DMS153 treated with DMSO at 0.1 percent for 48 hours (cell line): ENCODE measurements around the gene EIF4E2.
"Not testable (repeated sequence)": the region's sequence is repeated elsewhere in the genome, so short reads cannot be mapped to it uniquely, and the experiment has no call there.

ENCODE experiments used
- DNase-seq: peaks from one replicate; lab custom pipeline; 2025; ENCODE audit not compliant: unreplicated experiment; lab: John Stamatoyannopoulos, UW

Gene EIF4E2

DNA sequence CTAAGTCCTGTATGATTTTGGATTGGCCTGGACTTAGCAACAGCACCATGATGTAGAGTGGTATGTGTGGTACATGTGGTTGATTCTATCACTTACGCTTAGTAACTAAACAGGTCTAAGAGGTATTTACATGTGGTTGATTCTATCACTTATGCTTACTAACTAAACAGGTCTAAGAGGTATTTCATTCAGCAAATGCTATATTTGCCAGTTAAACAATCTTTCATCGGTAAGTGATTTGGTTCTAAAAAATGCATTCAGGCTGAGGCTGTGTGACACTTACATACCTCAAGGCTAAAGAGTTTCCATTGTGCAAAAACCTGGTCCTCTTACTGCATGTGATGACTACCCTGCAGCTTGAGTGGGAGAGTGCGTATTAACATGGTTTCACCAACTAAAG, 13.1 kb downstream of the EIF4E2 start:
- no peak for DNase-seq

GRCh38 chr2:232567721-232568120, 17.2 kb downstream of the EIF4E2 start:
- DNase-seq, result no peak

GRCh38 chr2:232568161-232568560, 17.7 kb downstream of the EIF4E2 start:
- no peak for DNase-seq

DNA sequence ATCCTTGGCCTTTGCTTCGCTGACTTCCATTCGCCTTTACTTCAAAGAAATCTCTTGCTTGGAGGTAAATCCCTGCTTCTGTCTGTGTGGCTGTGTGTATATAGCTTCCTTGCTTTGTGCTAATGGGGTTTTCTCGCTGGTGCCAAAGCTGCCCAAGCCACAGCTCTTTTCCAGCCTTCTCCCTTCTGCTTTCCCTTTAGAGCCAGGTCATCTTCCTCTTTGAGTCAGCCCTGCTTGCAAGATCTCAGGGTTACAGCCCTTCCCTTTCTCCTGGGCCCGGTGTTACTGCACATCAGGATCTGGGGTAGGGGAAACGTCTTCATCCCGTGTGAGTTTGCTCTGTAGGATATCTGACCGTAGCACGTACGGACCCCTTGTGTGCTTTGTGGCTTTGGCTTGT, 19.1 kb downstream of the EIF4E2 start:
- no peak for DNase-seq

DNA sequence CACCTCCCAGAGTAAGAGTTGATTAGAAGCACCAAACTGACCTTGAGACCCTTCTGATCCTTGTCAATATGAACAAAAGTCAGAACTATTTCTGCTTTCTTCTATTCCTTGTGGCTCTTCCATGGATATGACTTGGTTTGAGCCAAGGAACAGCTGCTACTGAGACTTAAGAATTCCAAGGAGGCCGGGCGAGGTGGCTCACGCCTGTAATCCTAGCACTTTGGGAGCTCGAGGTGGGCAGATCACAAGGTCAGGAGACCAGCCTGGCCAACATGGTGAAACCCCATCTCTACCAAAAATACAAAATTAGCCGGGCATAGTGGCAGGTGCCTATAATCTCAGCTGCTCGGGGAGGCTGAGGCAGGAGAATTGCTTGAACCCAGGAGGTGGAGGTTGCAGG, 20.0 kb downstream of the EIF4E2 start:
- DNase-seq, result not testable (repeated sequence)

DNA sequence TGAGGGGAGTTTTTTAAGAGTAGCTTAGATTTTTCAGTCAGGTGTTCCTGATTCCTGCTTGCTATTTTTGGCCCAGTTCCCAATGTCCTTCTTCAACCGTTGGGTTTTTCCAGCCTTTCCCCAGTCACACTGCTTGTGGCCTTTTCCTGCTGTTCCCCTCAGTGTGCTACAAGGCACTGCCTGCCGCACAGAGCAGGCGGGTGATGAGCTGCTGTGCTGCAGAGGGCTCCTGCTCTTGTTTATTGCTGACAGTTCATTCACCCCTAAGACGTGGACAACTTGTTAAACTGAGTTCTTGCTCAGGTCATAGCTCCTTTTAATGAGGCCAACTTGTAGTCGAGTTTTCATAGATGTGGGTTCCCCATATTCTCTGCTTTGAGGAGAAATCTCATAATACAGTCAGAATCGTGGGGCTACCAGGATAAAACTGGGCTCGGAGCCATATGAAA, 20.6 kb downstream of the EIF4E2 start:
- no peak for DNase-seq

DNA sequence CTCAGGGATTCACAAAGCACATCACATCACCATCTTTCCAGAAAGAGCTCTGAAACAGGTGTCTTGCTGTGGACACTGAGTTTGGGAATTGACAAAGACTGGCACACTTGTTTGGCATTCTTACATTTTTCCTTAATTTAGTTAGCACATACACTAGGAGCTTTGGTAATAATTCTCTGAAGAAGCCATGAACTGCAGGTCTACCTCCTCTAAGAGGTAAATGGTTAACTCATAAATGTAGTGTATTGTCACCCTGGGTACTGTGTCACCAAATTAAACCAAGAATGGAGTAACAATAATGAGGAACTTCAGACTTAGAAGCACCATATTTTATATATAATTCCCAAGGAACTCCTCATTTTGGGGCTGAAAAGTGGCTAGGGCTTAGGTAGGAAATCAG, 22.6 kb downstream of the EIF4E2 start:
- DNase-seq, result no peak

GRCh38 chr2:232573771-232574435, 23.4 kb downstream of the EIF4E2 start:
- no peak for DNase-seq

DNA sequence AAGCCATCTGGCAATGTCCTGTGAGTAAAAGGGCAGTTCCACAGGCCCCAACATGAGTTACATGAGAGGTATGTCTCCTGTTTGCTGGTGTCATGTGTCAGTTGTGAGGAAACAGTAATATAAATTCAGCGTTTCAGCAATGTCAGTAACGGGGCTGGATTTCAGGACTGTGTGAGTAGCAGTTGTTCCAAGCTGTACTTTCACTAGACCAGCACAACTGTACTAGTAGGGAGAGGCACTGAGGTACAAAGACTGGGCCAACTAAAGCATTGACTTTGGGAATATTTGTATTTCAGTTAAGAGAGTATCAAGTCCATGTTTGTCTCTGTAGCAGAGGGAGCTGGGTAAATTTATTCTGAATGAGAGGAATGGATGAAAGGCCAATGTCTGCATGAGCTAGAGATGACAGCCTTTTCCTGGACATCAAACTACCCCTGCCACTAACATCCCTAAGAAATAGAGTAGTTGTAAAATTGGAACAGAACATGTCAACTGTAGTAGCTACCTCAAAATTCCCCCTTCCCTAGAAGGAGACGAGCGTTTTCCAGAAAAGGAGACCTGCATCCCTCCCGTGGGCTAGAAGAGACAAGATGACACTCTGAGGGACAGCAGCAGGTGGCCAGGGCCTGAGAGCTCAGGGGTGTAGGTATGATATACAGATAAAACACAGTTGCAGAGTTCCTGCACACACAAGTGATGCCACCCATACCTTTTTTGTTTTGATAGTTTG, 24.4 kb downstream of the EIF4E2 start:
- DNase-seq, result no peak

DNA sequence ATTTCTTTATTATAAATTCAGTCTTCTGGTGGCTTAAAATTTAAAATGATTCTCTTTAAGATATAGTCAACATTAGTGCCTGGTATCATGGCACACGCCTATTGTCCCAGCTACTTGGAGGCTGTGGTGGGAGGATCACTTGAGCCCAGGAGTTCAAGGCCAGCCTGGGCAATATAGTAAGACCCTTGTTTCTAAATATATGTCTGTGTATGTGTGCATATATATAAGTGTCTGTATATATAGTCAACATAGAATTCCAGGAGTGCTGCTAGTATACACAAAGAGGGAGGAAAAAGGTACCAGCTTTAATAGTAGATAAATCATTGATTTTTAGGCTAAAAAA, 24.9 kb downstream of the EIF4E2 start:
- DNase-seq, result no peak

DNA sequence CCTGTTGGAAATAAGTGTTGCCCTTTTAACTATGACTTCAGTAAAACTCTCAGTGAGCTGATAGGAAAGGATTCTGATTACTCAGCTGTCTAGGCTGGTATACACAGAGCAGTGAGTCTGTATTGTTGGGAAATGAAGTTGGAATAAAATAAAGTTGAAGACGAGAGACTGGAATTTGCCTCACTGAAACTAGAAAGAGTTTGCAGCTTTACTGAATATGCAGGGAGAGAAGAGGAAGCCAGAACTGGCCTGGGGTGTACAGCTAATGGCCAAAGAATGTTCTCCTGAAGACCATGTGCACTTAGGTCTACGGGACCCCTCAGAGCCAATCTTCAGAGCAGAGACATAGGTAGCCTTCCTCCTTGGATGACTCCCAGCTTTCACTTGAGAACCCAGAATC, 26.5 kb downstream of the EIF4E2 start:
- no peak for DNase-seq

GRCh38 chr2:232577841-232578240, 27.4 kb downstream of the EIF4E2 start:
- no peak for DNase-seq

- no peak for DNase-seq
These were observed 28.1 kb downstream of the EIF4E2 start for GRCh38 chr2:232578626-232579025.

GRCh38 chr2:232580648-232580981, 30.1 kb downstream of the EIF4E2 start:
- DNase-seq, result no peak

- DNase-seq, result no peak
These were observed 31.2 kb downstream of the EIF4E2 start for GRCh38 chr2:232581725-232582124.

GRCh38 chr2:232584238-232584637, 33.7 kb downstream of the EIF4E2 start:
- DNase-seq, result peak; percentile 8

DNA sequence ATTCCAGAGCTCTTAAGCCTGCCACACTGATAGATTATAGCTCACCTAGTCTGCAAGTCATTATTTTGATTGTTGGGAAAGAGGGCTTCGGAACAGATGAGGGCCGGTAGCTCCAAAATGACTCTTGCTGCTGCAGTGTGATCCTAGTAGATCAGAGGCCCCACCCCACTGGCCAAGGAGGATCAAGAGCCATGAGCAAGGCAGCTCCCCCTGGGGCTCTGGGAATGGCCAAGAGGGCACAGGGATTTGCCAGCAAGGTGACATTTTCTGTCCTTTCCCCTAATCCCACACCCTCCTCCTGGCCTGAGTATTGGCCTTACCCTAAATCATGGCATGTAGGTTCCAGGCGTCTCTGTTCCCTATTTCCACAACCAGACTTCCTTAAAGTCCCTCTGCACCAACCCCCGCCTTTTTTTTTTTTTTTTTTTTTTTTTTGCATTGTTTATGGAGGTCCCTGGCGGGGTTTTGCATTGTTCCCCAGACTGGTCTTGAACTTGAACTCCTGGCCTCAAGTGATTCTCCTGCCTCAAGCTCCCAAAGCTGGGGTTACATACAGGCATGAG, 36.5 kb downstream of the EIF4E2 start:
- no peak for DNase-seq

GRCh38 chr2:232587512-232587911, 37.0 kb downstream of the EIF4E2 start:
- no peak for DNase-seq

DNA sequence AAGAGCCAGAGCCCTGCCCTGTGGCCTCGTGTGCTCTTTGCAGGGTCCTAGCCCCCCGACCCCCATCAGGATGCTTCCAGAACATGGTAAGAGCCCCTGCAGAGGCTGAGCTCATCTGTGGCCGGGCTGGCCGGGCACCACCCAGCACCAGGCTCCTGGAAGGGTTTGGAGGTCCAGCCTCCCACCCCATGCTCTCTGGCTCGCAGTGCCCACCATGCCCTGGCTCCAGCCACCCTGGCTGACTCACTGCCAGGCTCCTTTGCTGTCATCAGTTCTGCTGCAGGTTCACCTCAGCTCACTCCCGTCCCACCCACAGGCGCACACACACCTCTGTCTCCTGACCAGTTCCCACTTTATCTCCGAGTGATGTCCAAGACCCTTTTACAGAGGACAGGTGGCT, 37.5 kb downstream of the EIF4E2 start:
- DNase-seq, result no peak

- no peak for DNase-seq
These were observed 38.4 kb downstream of the EIF4E2 start for GRCh38 chr2:232588680-232589585.

- peak; percentile 43 for DNase-seq
These were observed 42.4 kb downstream of the EIF4E2 start for GRCh38 chr2:232592772-232593395.
